ENCODE results near the gene BLTP2. TPM values are rescaled to one million over a fixed set of nuclear protein-coding genes. Genes with fewer than 3 reads are reported as not detected.
"Not testable (repeated sequence)": the region's sequence is repeated elsewhere in the genome, so short reads cannot be mapped to it uniquely, and the experiment has no call there.

The BLTP2 gene
- total and polyA plus RNA-seq, 12 donors = 15.6 to 110 (median 67.2) TPM

DNA sequence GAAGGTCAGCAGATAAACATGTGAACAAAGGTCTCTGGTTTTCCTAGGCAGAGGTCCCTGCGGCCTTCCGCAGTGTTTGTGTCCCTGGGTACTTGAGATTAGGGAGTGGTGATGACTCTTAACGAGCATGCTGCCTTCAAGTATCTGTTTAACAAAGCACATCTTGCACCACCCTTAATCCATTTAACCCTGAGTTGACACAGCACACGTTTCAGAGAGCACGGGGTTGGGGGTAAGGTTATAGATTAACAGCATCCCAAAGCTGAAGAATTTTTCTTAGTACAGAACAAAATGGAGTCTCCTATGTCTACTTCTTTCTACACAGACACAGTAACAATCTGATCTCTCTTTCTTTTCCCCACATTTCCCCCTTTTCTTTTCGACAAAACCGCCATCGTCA lies 13.4 kb upstream of the BLTP2 start:
- H3K9me3 ChIP-seq; DNase-seq; intact Hi-C loops (cut with DNase I); H3K27ac ChIP-seq; ATAC-seq; H3K27me3 ChIP-seq; H3K4me3 ChIP-seq: not testable (repeated sequence)
- Histone ChIP-seq H3K36me3 (peaks cover 0 to 67% (median 6%) of the 10 kb centered on the region in 9 donors), H3K4me1 (peaks cover 7 to 27% (median 21%) of the 10 kb centered on the region in 9 donors)
- WGBS, 2 donors = 93% methylated on average over 5 of the region's 8 CpGs

- TF ChIP-seq, protein P1, sequence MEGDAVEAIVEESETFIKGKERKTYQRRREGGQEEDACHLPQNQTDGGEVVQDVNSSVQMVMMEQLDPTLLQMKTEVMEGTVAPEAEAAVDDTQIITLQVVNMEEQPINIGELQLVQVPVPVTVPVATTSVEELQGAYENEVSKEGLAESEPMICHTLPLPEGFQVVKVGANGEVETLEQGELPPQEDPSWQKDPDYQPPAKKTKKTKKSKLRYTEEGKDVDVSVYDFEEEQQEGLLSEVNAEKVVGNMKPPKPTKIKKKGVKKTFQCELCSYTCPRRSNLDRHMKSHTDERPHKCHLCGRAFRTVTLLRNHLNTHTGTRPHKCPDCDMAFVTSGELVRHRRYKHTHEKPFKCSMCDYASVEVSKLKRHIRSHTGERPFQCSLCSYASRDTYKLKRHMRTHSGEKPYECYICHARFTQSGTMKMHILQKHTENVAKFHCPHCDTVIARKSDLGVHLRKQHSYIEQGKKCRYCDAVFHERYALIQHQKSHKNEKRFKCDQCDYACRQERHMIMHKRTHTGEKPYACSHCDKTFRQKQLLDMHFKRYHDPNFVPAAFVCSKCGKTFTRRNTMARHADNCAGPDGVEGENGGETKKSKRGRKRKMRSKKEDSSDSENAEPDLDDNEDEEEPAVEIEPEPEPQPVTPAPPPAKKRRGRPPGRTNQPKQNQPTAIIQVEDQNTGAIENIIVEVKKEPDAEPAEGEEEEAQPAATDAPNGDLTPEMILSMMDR (IDR thresholded peaks at IDR 0.05) = no peak
- DNase-seq (no peak), ATAC-seq (no peak)
- WGBS, 2 donors = 88 to 94% methylated on average over 5 of the region's 5 CpGs
- intact Hi-C loops (cut with DNase I) = no loop called here
- Histone ChIP-seq H3K27me3 (no peaks in the 10 kb centered on the region), H3K4me3 (no peak overlapping the region), H3K27ac (no peak overlapping the region), H3K4me1 (peaks cover 4 to 21% (median 15%) of the 10 kb centered on the region in 9 donors), H3K9me3 (no peaks in the 10 kb centered on the region), H3K36me3 (peaks cover 0 to 73% (median 6%) of the 10 kb centered on the region in 9 donors)
Measured at GRCh38 chr17:28657756-28658155, 12.8 kb upstream of the BLTP2 start.

GRCh38 chr17:28655160-28655559 lies 10.2 kb upstream of the BLTP2 start:
- Histone ChIP-seq H3K27ac (no peak overlapping the region), H3K36me3 (peaks cover 0 to 98% (median 17%) of the 10 kb centered on the region in 9 donors), H3K27me3 (no peaks in the 10 kb centered on the region), H3K4me3 (no peak overlapping the region), H3K4me1 (peaks cover 0 to 3% (median 1%) of the 10 kb centered on the region in 9 donors), H3K9me3 (no peaks in the 10 kb centered on the region)
- 93 to 95% methylated on average over 5 of the region's 5 CpGs for WGBS, 2 donors
- intact Hi-C loops (cut with DNase I) = no loop called here
- ATAC-seq (peak in 1 of 8 donors; percentile 19), DNase-seq (no peak)
- TF ChIP-seq, protein P1 (IDR thresholded peaks at IDR 0.05) = no peak

DNA sequence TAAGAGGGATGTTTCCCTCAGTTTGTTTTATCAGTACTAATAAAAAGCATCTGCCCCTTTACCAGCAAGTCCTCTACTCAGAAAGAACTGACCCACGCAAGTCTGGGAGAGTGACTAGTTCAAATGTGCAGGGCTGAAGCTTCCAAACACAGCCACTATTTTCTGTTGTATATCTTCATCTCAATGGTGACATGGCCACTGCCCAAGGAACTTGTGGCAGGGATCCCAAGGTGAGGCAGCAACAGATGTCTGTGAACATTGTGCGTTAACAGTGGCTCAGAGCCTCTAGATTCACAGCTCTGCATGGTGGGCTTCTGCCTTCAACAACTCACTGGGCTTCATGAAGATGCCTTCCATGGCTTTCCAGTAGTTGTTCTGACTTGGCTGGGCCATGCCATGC lies 3.7 kb upstream of the BLTP2 start:
- no peaks in the 10 kb centered on the region for H3K27me3 ChIP-seq
- peaks cover 0 to 61% (median 17%) of the 10 kb centered on the region in 9 donors for H3K36me3 ChIP-seq
- intact Hi-C loops (cut with DNase I) = loop anchor here in 1 of 10 donors (5.0 kb wide), 1 partner anchor 69 kb away; the partner anchor contains the start of genes RAB34 and RPL23A
- H3K27ac ChIP-seq = peak overlapping the region in 7 of 10 donors; percentile 1 to 97 (median 29)
- WGBS, 2 donors = 52 to 54% methylated on average over 2 of the region's 2 CpGs
- H3K4me3 ChIP-seq = no peak overlapping the region
- peaks cover 5 to 50% (median 34%) of the 10 kb centered on the region in 9 donors for H3K4me1 ChIP-seq
- TF ChIP-seq, protein P1 (IDR thresholded peaks at IDR 0.05) = no peak
- ATAC-seq (peak in 4 of 8 donors; percentile 2 to 43 (median 10)), DNase-seq (peak; percentile 26 to 52)
- H3K9me3 ChIP-seq = no peaks in the 10 kb centered on the region

GRCh38 chr17:28646039-28646754 lies 1.2 kb upstream of the BLTP2 start:
- H3K36me3 ChIP-seq = peaks cover 0 to 61% (median 18%) of the 10 kb centered on the region in 9 donors
- intact Hi-C loops (cut with DNase I) = loop anchor here in 1 of 10 donors (5.0 kb wide), 1 partner anchor 71 kb away; the partner anchor contains the start of genes RAB34 and RPL23A
- 61 to 64% methylated on average over 12 of the region's 12 CpGs for WGBS, 2 donors
- H3K27ac ChIP-seq = peak overlapping the region; percentile 31 to 98 (median 94)
- no peaks in the 10 kb centered on the region for H3K9me3 ChIP-seq
- DNase-seq = no peak
- ATAC-seq = no peak
- TF ChIP-seq, protein P1 (IDR thresholded peaks at IDR 0.05) = no peak
- no peaks in the 10 kb centered on the region for H3K27me3 ChIP-seq
- H3K4me1 ChIP-seq = peaks cover 15 to 60% (median 46%) of the 10 kb centered on the region in 9 donors
- H3K4me3 ChIP-seq = peak overlapping the region in 8 of 10 donors; percentile 1 to 96 (median 86)

Data from heart right ventricle (tissue), 16 donors.